DOHH2 (cell line): Measurements from ENCODE around the gene NTNG2.

Experiments
- EZH2phosphoT487 ChIP-seq: fragments of 200-600 bp; sonication (generic); IDR thresholded peaks from 2 replicates; pipeline ENCODE4 v1.6.1; 2017; ENCODE audit warnings: borderline replicate concordance, mild to moderate bottlenecking, antibody characterized with exemption, low read length, moderate library complexity, mixed read lengths
- TF ChIP-seq, protein P1 (sequence below): fragments of 200-600 bp; sonication (generic); IDR thresholded peaks from one replicate; pipeline ENCODE4 v1.5.1; 2014; ENCODE audit warnings: antibody characterized with exemption, mild to moderate bottlenecking, low read depth, low read length; ENCODE audit not compliant: poor library complexity, severe bottlenecking

DNA sequence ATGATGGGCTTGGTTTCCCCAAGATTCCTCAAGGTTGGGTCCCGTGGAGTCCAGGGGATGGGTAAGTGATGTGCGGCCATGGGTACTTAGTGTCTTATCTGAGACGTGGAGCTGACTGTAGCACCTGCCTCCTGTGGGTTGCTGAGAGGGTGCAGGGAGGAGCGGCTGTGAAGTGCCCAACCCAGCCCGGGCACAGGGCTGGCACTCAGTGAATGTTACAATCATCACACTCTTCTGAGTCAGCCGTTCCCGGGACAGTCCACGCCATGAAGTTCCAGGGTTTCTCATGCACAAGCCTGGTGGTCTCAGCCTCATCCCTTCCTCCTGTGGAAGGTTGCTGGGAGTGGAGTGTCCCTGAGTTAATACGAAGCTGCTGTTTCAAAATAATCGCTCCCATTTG, 29.1 kb downstream of the NTNG2 start:
- TF ChIP-seq, protein P1, sequence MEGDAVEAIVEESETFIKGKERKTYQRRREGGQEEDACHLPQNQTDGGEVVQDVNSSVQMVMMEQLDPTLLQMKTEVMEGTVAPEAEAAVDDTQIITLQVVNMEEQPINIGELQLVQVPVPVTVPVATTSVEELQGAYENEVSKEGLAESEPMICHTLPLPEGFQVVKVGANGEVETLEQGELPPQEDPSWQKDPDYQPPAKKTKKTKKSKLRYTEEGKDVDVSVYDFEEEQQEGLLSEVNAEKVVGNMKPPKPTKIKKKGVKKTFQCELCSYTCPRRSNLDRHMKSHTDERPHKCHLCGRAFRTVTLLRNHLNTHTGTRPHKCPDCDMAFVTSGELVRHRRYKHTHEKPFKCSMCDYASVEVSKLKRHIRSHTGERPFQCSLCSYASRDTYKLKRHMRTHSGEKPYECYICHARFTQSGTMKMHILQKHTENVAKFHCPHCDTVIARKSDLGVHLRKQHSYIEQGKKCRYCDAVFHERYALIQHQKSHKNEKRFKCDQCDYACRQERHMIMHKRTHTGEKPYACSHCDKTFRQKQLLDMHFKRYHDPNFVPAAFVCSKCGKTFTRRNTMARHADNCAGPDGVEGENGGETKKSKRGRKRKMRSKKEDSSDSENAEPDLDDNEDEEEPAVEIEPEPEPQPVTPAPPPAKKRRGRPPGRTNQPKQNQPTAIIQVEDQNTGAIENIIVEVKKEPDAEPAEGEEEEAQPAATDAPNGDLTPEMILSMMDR, result no peak
- no peak for TF ChIP-seq EZH2phosphoT487
